ENCODE results near the gene GTF2A1L. TPM values are rescaled to one million over a fixed set of nuclear protein-coding genes. Genes with fewer than 3 reads are reported as not detected.

The GTF2A1L gene
- total RNA-seq, 1 experiment from 2014 or later: not detected

GRCh38 chr2:48651158-48651790, 33.6 kb downstream of the GTF2A1L start:
- no peaks in the 10 kb centered on the region for H3K9me2 ChIP-seq (ENCODE audit: insufficient read depth)
- no peak overlapping the region for H3K27ac ChIP-seq
- ChIA-PET CTCF (no interaction called here), POLR2A (ENCODE audit: unreplicated experiment) (no interaction called here)
- no peak overlapping the region for H3K4me2 ChIP-seq
- no peaks in the 10 kb centered on the region for H3K79me2 ChIP-seq (ENCODE audit: low read depth)
- no TSS peak for BruUV-seq (replicated peaks)
- no peaks in the 10 kb centered on the region for H4K20me1 ChIP-seq (ENCODE audit: insufficient read depth)
- no peaks in the 10 kb centered on the region for H3K36me3 ChIP-seq (ENCODE audit: low read depth)
- H3K4me1 ChIP-seq (replicated peaks; ENCODE audit: insufficient read depth): no peaks in the 10 kb centered on the region
- no peak for TF ChIP-seq EZH2 (IDR thresholded peaks at IDR 0.05; ENCODE audit: low read depth)
- no peak for TF ChIP-seq CTCF (conservative IDR thresholded peaks at IDR 0.05)
- no peaks in the 10 kb centered on the region for H3K27me3 ChIP-seq (ENCODE audit: insufficient read depth, low read depth)
- no peak overlapping the region for H2AFZ ChIP-seq
- no peaks in the 10 kb centered on the region for H3F3A ChIP-seq (ENCODE audit: insufficient read depth, low read depth)
- intact Hi-C loops (cut with micrococcal nuclease; ENCODE audit: unreplicated experiment): no loop called here
- DNase-seq: no peak
- no peaks in the 10 kb centered on the region for H3K9me3 ChIP-seq (ENCODE audit: insufficient read depth, low read depth)
- no peak overlapping the region for H3K4me3 ChIP-seq

DNA sequence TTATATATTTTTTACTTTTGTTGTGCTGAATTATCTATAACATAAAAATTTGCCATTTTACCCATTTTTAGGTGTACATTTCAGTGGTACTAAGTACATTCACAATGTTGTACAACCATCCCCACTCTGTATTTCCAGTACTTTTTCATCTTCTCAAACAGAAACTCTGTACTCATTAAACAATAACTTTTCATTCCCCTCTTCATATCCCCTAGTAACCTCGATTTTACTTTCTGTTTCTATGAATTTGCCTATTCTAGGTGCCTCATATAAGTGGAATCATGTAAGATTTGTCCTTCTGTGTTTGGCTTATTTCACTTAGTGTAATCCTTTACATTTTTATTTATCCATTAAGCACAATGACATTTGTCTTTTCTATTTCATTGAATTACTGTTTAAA, 51.3 kb downstream of the GTF2A1L start:
- Histone ChIP-seq H3K27me3 (ENCODE audit: insufficient read depth, low read depth) (no peaks in the 10 kb centered on the region), H3F3A (ENCODE audit: insufficient read depth, low read depth) (no peaks in the 10 kb centered on the region), H3K4me1 (replicated peaks; ENCODE audit: insufficient read depth) (no peaks in the 10 kb centered on the region), H3K27ac (no peak overlapping the region), H3K4me2 (no peak overlapping the region), H3K9me3 (ENCODE audit: insufficient read depth, low read depth) (no peaks in the 10 kb centered on the region), H4K20me1 (ENCODE audit: insufficient read depth) (no peaks in the 10 kb centered on the region), H2AFZ (no peak overlapping the region), H3K79me2 (ENCODE audit: low read depth) (no peaks in the 10 kb centered on the region), H3K36me3 (ENCODE audit: low read depth) (no peaks in the 10 kb centered on the region), H3K9me2 (ENCODE audit: insufficient read depth) (0 out of 2 replicates have a peak, but pooled peaks cover 4% of the 10 kb centered on the region), H3K4me3 (no peak overlapping the region)
- no TSS peak for BruUV-seq (replicated peaks)
- intact Hi-C loops (cut with micrococcal nuclease; ENCODE audit: unreplicated experiment): no loop called here
- ChIA-PET CTCF (no interaction called here), POLR2A (ENCODE audit: unreplicated experiment) (no interaction called here)
- no peak for DNase-seq
- TF ChIP-seq CTCF (conservative IDR thresholded peaks at IDR 0.05): no peak
- TF ChIP-seq EZH2 (IDR thresholded peaks at IDR 0.05; ENCODE audit: low read depth): no peak

GRCh38 chr2:48673581-48673980, 55.9 kb downstream of the GTF2A1L start:
- no peaks in the 10 kb centered on the region for H4K20me1 ChIP-seq (ENCODE audit: insufficient read depth)
- intact Hi-C loops (cut with micrococcal nuclease; ENCODE audit: unreplicated experiment): no loop called here
- BruUV-seq (replicated peaks): no TSS peak
- H2AFZ ChIP-seq: no peak overlapping the region; the same call in 1 of the 2 replicates
- no peaks in the 10 kb centered on the region for H3K9me2 ChIP-seq (ENCODE audit: insufficient read depth)
- H3K27ac ChIP-seq: no peak overlapping the region
- ChIA-PET POLR2A (ENCODE audit: unreplicated experiment) (no interaction called here), CTCF (no interaction called here)
- H3K4me3 ChIP-seq: no peak overlapping the region
- H3F3A ChIP-seq (ENCODE audit: insufficient read depth, low read depth): no peaks in the 10 kb centered on the region
- no peaks in the 10 kb centered on the region for H3K36me3 ChIP-seq (ENCODE audit: low read depth)
- no peaks in the 10 kb centered on the region for H3K27me3 ChIP-seq (ENCODE audit: insufficient read depth, low read depth)
- TF ChIP-seq EZH2 (IDR thresholded peaks at IDR 0.05; ENCODE audit: low read depth): no peak
- no peak for TF ChIP-seq CTCF (conservative IDR thresholded peaks at IDR 0.05)
- DNase-seq: no peak
- H3K4me2 ChIP-seq: no peak overlapping the region
- no peaks in the 10 kb centered on the region for H3K79me2 ChIP-seq (ENCODE audit: low read depth)
- no peaks in the 10 kb centered on the region for H3K4me1 ChIP-seq (replicated peaks; ENCODE audit: insufficient read depth)
- no peaks in the 10 kb centered on the region for H3K9me3 ChIP-seq (ENCODE audit: insufficient read depth, low read depth)
